Pulmonary artery endothelial cell (primary cell): ENCODE data around the gene SGMS1. TPM values are rescaled to one million over a fixed set of nuclear protein-coding genes. Genes with fewer than 3 reads are reported as not detected.
"Not testable (repeated sequence)": the region's sequence is repeated elsewhere in the genome, so short reads cannot be mapped to it uniquely, and the experiment has no call there.

Source experiments
- DNase-seq: peaks from one replicate; pipeline ENCODE4 v3.0.0-alpha.2; 2011; ENCODE audit warnings: low read depth, low spot score
- total RNA-seq: library from RNA; depleted of rRNA; stranded (reverse); fragments of >200 nt; gene quantifications from 2 replicates; pipeline ENCODE4 v1.2.3, GENCODE V29; 2014

SGMS1 gene
- total RNA-seq: 34.2 and 57.3 TPM in 2 replicates

- peak; percentile 58 for DNase-seq
Observed at GRCh38 chr10:50623663-50624412, at the start of gene SGMS1. Gene SGMS1 (minus strand): TSS chr10:50623956. CDS start chr10:50344114, 279,842 bp downstream.

GRCh38 chr10:50672152-50672551 lies 48.4 kb upstream of the SGMS1 start:
- not testable (repeated sequence) for DNase-seq

- not testable (repeated sequence) for DNase-seq
Observed at GRCh38 chr10:50671645-50672044, 47.9 kb upstream of the SGMS1 start.

GRCh38 chr10:50669957-50670356 lies 46.2 kb upstream of the SGMS1 start:
- not testable (repeated sequence) for DNase-seq

- not testable (repeated sequence) for DNase-seq
Observed at GRCh38 chr10:50667353-50667752, 43.6 kb upstream of the SGMS1 start.

- not testable (repeated sequence) for DNase-seq
Observed at GRCh38 chr10:50662420-50662819, 38.7 kb upstream of the SGMS1 start.

GRCh38 chr10:50661563-50661962 lies 37.8 kb upstream of the SGMS1 start:
- not testable (repeated sequence) for DNase-seq

- not testable (repeated sequence) for DNase-seq
Observed at GRCh38 chr10:50659865-50660730, 36.3 kb upstream of the SGMS1 start.

GRCh38 chr10:50659016-50659864 lies 35.5 kb upstream of the SGMS1 start:
- DNase-seq: not testable (repeated sequence)

GRCh38 chr10:50658165-50658564 lies 34.4 kb upstream of the SGMS1 start:
- DNase-seq: no peak

- DNase-seq: no peak
Observed at GRCh38 chr10:50653758-50654157, 30.0 kb upstream of the SGMS1 start.

GRCh38 chr10:50653142-50653541 lies 29.4 kb upstream of the SGMS1 start:
- no peak for DNase-seq

GRCh38 chr10:50651808-50652207 lies 28.1 kb upstream of the SGMS1 start:
- no peak for DNase-seq

- no peak for DNase-seq
Observed at GRCh38 chr10:50650481-50650880, 26.7 kb upstream of the SGMS1 start.

- no peak for DNase-seq
Observed at GRCh38 chr10:50648935-50649227, 25.1 kb upstream of the SGMS1 start.

- DNase-seq: no peak
Observed at GRCh38 chr10:50648089-50648934, 24.6 kb upstream of the SGMS1 start.

GRCh38 chr10:50647350-50647749 lies 23.6 kb upstream of the SGMS1 start:
- not testable (repeated sequence) for DNase-seq

- no peak for DNase-seq
Observed at GRCh38 chr10:50645236-50645635, 21.5 kb upstream of the SGMS1 start.

GRCh38 chr10:50641626-50642025 lies 17.9 kb upstream of the SGMS1 start:
- no peak for DNase-seq

GRCh38 chr10:50640238-50640637 lies 16.5 kb upstream of the SGMS1 start:
- no peak for DNase-seq
